HUDEP-2 (cell line): ENCODE data around the gene TCAP.
A peak's percentile ranks its signal among the peaks of the same experiment; 100 is the strongest.
"Not testable (repeated sequence)": the region's sequence is repeated elsewhere in the genome, so short reads cannot be mapped to it uniquely, and the experiment has no call there.

ENCODE experiments used
- DNase-seq, 76 experiments: peaks; one replicate each; lab custom pipeline; 2025; ENCODE audit not compliant: unreplicated experiment in 76 of 76; lab: John Stamatoyannopoulos, UW

Gene TCAP

DNA sequence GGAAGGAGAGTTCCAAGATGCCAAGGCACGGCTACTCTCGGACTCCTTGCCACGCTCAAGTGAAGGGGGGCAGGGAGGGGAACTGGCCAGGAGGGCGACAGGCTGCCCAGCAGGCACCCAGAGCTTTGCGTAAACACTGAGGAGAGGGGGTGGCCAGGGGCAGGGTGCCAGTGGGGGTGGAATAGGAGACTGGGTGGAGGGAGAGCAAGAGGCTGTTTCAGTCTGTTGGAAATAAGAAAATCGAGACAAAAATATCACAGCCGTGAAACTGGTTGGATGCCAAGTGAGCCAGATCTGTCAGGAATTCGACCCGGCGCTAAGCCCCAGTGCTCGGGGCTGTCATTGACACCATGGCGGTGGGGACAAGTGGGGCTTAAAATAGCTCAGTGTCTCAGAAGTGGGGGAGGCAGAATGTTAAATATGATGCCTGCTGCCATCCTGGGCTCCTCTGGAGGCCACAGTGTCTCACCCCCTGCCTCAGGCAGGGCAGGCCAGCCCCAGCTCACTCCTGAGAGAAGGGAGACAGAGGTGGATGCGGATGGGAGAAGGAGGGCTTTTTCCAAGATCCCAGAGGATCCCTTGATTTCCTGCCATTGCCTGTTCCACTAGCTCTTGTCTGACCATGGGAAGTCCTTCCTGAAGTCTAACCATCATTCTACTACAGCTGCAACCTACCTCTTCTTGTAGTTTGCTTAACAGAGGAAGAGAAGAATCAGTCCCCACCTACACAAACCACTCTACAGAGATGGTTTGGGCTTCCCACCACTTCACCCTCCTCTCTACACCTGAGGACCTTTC, 12.6 kb downstream of the TCAP start:
- no peak for DNase-seq

DNA sequence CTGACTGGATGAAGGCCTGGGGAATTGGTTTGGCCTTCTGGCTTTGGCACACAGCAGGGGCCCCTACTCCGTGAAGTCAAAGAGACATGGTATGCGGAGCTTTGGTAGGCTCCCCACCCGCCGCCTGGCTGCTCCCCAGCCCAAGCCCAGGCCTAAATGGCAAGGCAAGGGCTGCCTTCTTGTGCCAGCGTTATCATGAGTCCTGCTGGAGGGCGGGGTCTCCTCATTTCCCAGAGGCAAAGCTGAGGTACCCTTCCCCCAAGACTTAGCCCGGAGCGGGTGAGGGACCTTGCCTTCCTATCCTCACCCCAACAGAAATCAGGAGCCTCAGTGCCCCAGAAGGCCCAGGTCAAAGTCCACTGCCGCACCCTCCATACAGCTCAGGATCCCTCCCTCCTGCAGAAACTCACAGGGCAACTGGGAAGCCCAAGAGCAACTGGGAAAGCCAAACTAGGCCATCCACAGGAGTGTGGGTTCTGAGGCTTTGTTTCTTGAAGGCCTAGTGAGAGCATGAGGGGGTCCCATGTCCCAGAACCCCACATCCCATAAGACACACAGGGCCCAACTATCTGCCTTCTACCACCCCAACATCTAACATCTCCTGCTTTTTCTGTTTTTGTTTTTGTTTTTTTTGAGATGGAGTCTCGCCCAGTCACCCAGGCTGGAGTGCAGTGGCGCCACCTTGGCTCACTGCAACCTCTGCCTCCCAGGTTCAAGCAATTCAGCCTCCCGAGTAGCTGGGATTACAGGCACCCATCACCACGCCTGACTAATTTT, 13.4 kb downstream of the TCAP start:
- DNase-seq = peak in 19 of 76 experiments; percentile 14 to 58 (median 26)

DNA sequence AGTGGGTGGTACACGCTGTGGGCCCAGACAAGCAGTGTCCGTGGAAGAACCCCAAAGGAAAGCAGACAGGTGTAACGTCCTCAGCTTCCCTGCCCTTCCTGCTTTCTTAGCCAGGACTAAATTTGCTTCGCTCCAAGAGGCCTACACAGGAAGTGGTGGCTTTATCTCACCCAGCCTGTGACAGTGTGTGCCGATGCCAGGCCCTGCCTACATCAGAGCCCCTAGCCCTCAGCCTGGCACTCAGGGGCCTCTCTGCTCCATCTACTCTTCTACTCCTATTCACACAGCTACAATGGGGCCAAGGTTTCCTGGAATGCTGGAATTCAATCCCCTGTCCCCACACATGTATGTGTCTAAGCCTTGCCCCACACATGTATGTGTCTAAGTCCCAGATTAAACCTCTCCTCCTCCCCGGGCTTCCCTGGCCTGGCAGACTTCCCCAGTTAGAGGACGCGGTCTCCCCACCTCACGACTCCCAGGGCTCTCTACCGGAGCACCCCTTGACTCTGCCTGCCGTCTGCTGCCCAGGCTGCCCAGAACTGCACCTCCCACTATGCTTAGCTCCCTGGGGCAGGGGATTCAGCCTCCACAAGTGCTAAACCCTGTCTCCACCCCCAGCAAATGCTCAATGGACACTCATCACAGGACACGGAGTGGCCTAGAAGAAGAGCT, 14.5 kb downstream of the TCAP start:
- peak in 59 of 76 experiments; percentile 22 to 75 (median 45) for DNase-seq

DNA sequence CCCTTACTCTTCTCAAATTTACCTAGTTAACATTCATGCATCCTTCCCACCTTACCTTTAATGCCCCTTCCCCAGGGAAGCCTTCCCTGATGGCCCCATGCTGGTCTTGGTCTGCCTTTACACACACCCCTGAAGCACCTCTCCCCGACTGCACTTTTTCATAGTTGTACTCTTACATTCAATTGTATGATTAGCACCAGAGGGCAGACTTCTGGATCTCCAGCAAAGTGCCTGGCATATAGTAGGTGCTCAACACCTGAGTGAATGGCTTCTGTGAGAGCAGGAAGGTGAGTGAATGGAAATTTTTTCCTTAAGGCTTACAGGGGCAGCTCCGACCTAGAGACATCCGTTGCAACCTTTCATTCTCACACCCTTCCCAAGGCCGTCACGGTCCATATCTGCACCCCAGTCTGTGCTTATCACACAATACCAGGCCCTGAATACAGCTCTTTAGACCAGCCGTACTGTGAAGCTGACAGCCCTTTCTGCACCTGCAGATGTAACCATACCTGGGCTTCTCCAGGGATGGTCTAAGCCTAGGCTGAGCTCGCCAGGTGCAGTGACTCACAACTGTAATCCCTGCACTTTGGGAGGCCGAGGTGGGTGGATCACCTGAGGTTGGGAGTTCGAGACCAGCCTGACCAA, 18.3 kb downstream of the TCAP start:
- DNase-seq = peak in 69 of 76 experiments; percentile 28 to 80 (median 57)

DNA sequence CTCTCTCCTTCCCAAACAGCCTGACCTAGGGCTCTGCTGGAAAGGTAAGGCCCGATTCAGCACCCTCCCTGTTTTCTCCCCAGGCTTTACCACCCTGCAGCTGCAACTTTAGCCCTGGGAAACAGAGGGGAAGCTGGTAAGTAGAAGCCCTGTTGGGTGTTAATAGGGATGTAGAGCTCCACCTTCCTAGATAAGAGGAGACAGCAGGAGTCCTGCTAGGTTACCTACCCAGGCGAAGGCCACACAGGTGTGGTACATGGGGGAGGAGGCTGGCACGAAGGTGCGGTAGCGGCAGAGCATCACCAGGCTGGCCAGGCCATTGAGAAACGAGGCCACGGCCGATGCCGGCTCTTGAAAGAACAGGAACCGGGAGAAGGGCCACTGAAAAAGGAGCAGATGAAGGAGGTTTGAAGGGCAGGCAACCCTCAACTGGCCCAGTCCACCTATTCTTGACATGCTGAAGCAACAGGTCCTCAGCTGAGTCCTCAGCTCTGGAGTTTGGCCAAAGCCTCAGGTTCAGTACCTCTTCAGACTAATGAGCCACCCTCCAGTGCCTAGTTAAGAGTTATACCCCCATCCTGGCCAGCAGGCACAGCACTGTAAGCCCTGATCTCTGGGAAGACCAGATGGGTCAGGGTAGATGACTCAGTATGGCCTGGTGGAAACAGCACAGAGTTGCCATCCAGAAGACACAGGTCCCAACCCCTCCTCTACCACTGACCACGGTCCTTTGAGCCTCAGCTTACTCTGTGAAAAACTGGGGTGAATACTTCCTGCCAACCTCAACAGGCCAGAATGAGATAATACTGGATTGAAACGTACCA, 19.4 kb downstream of the TCAP start:
- peak in 4 of 76 experiments; percentile 17 to 24 (median 17) for DNase-seq

DNA sequence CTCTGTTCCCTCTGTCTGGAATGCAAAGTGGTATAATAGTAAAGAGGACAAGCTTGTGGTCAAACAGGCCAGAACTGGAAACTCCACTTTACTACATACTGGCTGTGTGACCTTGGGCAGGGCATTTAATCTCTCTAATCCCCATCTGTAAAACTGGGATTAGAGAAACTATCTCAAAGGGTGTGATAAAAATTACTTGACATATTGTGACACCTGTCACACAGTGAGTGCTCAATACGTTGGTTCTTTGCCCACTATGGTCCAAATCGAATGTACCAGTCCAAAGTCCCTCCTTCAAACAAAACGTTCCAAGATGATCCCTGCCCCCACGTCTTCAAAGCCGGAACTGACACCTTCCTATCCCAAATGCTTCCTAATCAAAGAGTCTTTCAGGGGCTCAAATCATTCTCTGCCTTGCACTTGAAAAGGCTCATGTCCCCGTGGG, 22.0 kb downstream of the TCAP start:
- DNase-seq = peak in 1 of 76 experiments; percentile 12

DNA sequence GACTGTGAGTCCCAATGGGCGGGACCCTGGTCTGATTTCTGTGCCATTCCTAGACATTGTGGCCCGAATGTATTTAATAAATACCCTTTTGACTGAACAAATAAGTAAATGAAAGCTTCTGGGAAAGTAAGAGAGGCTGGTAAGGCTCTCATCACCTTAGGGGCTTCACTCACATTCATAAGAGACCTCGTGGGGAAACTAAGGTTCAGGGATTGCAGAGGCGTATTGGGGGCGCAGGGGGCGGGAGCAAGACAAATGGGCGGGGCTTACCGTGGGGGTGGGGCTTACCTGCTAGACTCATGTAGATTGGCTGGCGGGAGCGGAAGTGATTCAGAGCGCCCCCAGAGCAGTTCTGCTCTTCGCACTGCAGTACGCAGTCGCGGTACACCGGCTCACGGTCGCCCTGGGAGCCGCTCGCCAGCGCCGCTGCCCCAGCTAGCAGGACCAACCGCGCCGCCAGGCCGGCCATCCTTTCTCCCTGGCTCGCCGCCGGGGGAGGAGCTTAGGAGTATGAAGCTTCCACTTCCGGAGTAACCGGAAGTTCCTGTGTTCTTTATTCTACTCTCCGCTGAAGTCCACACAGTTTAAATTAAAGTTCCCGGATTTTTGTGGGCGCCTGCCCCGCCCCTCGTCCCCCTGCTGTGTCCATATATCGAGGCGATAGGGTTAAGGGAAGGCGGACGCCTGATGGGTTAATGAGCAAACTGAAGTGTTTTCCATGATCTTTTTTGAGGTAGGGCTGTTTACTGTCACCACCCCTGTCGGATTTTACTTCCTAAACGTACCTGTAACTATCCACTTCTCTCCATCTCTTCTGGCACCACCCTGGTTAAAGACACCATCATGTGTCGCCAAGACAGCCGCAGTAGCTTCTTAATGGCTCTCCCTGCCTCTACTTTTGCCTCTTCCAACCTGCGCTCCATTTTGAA, 22.7 kb downstream of the TCAP start, which contains the start of gene PGAP3:
Gene PGAP3 (minus strand): TSS at position 512 of the 929 bp plus-strand sequence. CDS start 43 bp downstream, at position 469.
- peak in 74 of 76 experiments; percentile 62 to 98 (median 85) for DNase-seq

DNA sequence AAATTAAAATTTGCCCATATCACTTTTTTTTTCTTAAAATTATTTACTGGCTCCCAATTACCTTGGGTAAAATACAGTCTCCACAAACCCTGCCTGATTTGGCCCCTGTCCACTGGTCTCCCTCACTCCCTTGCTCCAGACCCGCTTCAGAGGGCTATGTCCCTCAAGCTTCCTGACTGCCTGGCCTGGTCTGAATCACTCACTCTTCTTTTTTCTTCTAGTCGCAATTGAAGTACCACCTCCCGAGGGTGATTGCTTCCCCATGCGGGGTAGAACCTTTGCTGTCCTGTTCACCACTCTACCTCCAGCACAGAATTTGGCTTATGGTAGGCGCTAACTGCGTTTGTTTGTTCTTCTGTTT, 23.3 kb downstream of the TCAP start:
- no peak for DNase-seq

DNA sequence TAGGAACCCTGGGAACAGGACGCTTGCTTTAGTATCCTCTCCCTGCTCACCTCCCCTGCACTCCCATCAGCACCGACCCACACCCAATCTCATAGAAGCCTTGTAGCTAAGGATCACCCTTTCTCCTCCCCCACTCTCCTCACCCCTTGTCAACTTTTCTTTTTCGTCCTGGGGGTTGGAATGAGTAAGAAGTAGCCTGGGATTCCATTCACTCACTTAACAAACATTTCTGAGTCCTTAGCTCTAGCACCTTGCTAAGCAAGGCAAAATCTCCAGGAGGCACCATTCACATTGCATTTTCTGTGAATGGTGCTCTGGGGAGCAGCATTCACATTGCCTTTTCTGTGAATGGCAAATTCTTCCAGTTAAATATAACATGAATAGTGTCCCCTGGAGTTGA, 23.8 kb downstream of the TCAP start:
- DNase-seq = no peak

DNA sequence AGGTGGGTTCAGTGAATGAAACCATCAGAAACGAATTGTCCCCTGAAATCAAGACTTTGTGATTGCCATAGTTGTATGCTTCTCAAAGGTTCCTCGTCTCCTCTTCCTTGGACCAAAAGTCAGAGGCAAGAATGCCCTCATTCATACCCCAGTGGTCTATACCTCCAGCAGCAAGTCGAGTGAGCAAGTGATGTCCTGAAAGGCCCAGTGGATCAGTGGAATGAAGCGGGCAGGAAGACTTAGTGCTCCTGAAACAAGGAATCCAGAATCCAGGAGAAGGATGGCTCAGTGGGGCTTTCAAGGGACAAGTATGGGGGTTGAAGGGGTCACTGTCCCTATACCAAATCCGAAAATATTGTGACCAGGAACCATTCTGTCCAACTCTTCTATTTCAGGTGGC, 29.4 kb downstream of the TCAP start:
- DNase-seq = no peak

DNA sequence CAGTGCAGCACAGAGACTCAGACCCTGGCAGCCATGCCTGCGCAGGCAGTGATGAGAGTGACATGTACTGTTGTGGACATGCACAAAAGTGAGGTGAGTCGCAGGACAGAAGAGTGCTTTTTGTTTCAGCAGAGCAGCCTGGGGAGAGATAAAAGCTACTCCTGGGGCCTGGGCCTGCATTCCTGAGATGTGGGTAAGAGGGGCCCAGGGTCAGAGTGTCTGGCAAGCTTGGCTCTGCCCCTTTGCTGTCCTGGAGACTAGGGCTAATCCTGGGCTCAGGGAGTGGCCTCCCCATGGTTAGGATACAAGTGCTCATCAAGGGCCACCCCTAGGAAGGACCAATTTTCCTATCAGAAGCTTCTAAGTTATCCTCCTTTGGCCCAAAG, 29.9 kb downstream of the TCAP start:
- DNase-seq = no peak

DNA sequence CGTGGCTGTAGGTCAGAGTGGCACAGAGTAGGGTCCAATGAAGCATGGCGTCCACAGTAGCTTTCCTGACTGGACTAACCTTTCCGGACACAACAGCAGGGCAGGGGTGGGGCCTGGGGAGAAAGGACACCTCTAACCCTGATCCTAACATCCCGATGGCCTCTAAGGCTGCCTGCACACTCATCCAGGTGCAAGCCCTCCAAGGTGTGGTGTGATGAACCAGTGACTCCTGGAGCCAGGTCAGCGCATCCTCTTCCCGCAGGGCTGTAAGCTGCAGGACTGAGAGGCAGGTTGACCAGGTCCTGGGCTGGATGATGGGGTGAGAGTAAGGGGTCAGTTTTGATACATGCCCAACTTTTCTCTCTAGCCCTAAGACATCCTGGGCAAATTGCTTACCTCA, 31.6 kb downstream of the TCAP start:
- no peak for DNase-seq

DNA sequence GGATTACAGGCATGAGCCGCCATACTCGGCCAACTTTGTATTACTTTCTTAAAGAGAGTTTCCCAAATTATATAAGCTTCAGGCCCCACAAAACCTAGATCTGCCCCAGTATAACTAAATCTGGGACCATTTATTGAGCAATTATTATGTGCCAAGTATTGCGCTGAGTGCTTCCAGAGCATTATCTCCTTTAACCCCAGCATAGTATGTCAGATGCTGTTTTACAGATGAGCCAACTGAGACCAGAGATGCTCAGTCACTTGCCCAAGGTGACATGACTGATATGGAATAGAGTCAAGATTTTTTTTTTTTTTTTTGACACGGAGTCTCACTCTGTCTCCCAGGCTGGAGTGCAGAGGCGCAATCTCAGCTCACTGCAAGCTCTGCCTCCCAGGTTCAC, 32.8 kb downstream of the TCAP start:
- peak in 5 of 76 experiments; percentile 5 to 22 (median 13) for DNase-seq

DNA sequence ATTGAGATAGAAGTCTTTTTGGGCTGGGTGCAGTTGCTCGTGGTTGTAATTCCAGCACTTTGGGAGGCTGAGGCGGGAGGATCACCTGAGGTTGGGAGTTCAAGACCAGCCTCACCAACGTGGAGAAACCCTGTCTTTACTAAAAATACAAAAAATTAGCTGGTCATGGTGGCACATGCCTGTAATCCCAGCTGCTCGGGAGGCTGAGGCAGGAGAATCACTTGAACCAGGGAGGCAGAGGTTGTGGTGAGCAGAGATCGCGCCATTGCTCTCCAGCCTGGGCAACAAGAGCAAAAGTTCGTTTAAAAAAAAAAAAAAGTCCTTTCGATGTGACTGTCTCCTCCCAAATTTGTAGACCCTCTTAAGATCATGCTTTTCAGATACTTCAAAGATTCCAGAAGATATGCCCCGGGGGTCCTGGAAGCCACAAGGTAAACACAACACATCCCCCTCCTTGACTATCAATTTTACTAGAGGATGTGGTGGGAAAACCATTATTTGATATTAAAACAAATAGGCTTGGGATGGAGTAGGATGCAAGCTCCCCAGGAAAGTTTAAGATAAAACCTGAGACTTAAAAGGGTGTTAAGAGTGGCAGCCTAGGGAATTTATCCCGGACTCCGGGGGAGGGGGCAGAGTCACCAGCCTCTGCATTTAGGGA, 34.1 kb downstream of the TCAP start:
- DNase-seq = not testable (repeated sequence)

DNA sequence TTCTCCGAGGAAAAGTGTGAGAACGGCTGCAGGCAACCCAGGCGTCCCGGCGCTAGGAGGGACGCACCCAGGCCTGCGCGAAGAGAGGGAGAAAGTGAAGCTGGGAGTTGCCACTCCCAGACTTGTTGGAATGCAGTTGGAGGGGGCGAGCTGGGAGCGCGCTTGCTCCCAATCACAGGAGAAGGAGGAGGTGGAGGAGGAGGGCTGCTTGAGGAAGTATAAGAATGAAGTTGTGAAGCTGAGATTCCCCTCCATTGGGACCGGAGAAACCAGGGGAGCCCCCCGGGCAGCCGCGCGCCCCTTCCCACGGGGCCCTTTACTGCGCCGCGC, 34.6 kb downstream of the TCAP start, which contains the start of gene ERBB2:
Gene ERBB2 (plus strand): TSS at position 247 of the 330 bp plus-strand sequence. CDS start 175 bp downstream, outside the sequence.
- DNase-seq = no peak

DNA sequence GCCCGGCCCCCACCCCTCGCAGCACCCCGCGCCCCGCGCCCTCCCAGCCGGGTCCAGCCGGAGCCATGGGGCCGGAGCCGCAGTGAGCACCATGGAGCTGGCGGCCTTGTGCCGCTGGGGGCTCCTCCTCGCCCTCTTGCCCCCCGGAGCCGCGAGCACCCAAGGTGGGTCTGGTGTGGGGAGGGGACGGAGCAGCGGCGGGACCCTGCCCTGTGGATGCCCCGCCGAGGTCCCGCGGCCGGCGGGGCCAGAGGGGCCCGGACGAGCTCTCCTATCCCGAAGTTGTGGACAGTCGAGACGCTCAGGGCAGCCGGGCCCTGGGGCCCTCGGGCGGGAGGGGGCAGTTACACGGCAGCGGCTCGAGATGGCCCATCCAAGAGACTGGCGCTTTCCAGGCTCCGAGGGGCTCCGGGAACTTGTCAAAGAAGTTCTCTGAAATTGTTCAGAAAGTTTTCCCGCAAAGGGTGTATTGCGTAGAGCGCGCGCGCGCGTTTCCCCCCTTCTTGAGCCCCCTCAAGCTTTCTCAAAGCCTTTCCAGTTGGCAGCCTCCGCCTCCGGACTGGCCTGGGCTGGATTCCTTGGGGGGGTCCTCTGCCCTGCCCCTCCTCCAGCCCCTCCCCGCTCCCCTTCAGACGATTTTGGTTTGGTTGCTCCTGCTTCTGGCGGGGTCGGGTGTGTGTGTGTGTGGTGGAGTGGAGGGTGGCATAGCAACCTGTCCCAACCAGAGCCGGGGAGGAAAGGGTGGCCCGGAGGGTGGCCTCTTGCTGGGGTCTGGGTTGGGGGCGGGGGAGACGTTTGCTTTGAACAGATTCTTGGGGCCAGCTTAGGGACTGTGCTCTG, 35.2 kb downstream of the TCAP start:
- no peak for DNase-seq

DNA sequence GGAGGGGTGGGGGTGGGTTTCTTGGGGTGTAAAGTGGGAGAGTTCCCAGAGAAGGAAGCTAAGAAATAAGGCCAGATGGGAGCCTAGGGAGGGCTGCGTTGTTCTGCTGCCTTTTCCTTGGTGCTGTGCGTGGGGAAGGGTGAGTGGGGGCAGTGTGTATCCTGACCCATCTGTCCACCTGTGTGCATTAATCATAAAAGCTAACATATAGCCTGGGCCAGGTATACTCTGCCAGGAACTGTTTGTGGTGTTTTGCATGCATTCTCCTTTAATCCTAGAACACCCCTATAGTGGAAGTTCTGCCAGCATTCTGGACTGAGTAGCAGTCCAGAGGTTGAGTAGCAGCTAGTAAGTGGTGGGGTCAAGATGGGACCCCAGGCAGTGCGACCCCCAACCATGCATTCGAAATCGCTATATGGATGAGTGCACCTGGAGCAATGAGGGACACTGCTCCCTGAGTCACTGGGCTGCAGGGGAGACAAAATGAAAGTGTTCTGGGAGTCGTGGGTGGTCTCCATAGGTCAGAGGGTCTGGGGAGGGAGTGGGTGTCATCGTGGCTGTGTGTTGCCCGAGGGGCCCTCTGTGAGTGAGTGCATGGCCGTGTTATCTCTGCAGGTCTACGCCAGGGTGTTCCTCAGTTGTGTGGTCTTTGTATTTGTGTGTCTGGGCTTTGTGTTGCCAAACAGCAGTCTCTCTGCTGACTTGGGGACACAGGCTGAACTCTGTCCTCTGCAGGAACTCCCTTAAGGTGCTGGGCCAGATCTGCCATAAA, 36.0 kb downstream of the TCAP start:
- no peak for DNase-seq
